ENCODE data around the gene SIRT1.
"Not testable (repeated sequence)": the region's sequence is repeated elsewhere in the genome, so short reads cannot be mapped to it uniquely, and the experiment has no call there.

SIRT1 gene

GRCh38 chr10:67966035-67966434 lies 81.6 kb downstream of the SIRT1 start:
- DNase-seq, result not testable (repeated sequence)
